Coronary artery (tissue), 2 donors: ENCODE measurements around the gene PCYOX1L.

ENCODE experiments used
- DNase-seq: peaks from one replicate; pipeline ENCODE4 v3.0.0-alpha.2; 2017; ENCODE audit warnings: low spot score
- H3K27ac ChIP-seq, 2 donors: fragments of 200-600 bp; sonication (generic); one replicate each; pipeline ENCODE4 v1.5.1; 2016 to 2019
- H3K4me3 ChIP-seq: fragments of 200-600 bp; sonication (generic); 2 replicates; pipeline ENCODE4 v1.5.1; 2016; ENCODE audit warnings: mild to moderate bottlenecking, moderate library complexity
- TF ChIP-seq, protein P1 (sequence below): fragments of 200-600 bp; sonication (generic); IDR thresholded peaks from one replicate; pipeline ENCODE4 v1.5.1; 2019; ENCODE audit warnings: antibody characterized with exemption

Gene PCYOX1L

DNA sequence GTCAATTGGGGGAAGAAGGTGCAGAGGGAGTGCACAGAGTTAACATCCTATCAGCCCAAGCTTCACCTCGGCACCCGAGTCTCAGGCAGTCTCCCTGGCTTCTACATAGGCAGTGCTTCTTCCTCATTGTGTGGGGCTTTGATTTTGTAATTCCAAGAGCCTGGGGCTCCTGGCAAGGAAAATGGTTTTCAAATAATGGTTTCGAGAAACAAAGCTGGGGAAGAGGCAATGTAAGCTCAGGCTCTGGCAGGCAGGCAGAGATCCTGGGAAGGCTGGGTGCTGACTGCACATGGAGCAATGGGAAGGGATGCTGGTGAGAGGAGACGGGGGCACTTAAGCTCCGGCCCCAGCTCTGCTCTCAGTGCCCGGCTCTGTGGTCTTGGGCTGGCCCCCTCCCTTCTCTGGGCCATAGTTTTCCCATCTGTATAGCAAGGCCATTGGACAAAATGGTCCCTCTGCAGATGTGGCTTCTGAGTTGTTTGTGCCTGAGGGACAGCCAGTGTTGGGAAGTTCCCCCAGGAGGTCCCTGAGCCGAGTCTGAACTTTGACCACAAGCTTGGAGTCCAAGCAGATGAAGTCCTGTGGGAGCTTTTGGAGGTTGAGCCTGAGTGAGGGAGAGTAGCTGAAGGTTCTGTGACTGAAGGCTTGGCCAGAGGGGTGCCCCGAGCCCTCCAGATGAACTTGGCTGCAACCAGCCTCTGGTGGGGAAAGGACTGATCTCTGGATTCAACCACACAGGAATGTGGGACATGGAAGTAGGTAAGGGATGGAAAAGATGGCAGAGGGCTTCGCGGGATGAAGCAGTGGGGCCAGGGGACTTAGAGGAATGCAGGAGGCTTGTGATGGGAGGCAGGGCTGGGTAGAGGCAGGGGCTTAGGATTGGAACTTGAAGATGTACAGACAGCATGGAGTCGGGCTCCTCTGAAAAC lies 49.7 kb downstream of the PCYOX1L start:
- peak overlapping the region; percentile 94 to 95 for H3K27ac ChIP-seq
- peak; percentile 74 for DNase-seq
- TF ChIP-seq, protein P1, sequence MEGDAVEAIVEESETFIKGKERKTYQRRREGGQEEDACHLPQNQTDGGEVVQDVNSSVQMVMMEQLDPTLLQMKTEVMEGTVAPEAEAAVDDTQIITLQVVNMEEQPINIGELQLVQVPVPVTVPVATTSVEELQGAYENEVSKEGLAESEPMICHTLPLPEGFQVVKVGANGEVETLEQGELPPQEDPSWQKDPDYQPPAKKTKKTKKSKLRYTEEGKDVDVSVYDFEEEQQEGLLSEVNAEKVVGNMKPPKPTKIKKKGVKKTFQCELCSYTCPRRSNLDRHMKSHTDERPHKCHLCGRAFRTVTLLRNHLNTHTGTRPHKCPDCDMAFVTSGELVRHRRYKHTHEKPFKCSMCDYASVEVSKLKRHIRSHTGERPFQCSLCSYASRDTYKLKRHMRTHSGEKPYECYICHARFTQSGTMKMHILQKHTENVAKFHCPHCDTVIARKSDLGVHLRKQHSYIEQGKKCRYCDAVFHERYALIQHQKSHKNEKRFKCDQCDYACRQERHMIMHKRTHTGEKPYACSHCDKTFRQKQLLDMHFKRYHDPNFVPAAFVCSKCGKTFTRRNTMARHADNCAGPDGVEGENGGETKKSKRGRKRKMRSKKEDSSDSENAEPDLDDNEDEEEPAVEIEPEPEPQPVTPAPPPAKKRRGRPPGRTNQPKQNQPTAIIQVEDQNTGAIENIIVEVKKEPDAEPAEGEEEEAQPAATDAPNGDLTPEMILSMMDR = no peak
- H3K4me3 ChIP-seq = peak overlapping the region; percentile 85

DNA sequence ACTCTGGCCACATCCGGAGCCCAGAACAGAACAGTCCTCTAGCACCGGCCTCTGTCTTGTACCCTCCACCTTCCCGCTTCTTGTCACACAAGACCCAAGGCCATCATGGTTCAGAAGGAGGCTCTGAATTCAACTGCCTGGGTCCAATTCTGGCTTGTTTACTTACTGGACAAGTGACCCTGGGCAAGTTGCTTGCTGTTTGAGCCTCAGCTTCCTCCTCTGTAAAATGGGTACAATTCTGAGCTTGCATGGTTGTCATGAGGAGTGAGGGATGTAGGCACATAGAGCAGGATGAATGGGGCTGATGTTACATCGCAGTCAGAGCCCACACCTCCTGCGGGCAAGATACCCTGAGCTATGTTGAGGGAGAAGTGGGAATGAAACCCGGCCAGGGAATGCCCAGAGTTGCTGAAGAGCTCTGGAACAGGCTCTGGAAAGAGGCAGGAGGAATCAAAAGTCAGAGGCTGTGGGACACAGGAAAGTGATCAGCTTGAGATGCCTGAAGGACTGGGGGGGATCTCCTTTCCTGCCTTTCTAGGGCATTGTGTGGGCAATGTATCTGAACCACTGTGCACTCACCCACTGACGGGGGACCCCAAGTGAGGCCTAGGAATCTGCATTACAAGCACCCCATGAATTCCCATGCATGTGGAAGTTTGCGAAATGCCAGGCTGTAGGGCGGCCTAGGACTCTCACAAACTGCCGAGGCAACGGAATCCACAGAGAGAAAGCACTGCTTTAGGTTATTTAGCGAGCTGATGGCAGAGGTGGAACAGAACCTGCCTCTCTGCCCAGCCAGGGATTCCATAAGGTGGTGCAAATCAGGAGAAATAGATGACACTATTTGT lies 50.6 kb downstream of the PCYOX1L start:
- peak; percentile 55 for DNase-seq
- Histone ChIP-seq H3K27ac (peak overlapping the region; percentile 94 to 95), H3K4me3 (peak overlapping the region; percentile 85)
- TF ChIP-seq, protein P1 = no peak

GRCh38 chr5:149409268-149409948 lies 51.6 kb downstream of the PCYOX1L start:
- Histone ChIP-seq H3K27ac (peak overlapping the region; percentile 94 to 95), H3K4me3 (peak overlapping the region; percentile 85)
- peak; percentile 62 for DNase-seq
- TF ChIP-seq, protein P1 = no peak

DNA sequence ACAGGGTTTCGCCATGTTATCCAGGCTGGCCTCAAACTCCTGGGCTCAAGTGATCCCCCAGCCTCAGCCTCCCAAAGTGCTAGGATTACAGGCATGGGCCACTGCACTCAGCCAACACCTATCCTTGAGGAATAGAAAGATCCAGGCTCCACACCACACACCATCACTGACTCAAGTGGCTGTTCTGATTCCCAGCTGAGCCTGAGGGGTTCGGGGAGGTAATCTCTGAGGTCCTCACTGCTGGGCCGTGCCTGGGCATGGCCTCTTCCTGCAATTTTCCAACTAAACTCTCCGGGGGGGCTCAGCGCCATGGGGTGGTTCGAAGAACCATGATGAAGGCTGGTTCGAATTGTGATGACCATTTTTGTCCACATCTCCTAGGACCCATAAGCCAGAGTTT lies 52.2 kb downstream of the PCYOX1L start:
- TF ChIP-seq, protein P1 = no peak
- peak overlapping the region; percentile 85 for H3K4me3 ChIP-seq
- peak; percentile 62 for DNase-seq
- H3K27ac ChIP-seq = peak overlapping the region; percentile 94 to 95

DNA sequence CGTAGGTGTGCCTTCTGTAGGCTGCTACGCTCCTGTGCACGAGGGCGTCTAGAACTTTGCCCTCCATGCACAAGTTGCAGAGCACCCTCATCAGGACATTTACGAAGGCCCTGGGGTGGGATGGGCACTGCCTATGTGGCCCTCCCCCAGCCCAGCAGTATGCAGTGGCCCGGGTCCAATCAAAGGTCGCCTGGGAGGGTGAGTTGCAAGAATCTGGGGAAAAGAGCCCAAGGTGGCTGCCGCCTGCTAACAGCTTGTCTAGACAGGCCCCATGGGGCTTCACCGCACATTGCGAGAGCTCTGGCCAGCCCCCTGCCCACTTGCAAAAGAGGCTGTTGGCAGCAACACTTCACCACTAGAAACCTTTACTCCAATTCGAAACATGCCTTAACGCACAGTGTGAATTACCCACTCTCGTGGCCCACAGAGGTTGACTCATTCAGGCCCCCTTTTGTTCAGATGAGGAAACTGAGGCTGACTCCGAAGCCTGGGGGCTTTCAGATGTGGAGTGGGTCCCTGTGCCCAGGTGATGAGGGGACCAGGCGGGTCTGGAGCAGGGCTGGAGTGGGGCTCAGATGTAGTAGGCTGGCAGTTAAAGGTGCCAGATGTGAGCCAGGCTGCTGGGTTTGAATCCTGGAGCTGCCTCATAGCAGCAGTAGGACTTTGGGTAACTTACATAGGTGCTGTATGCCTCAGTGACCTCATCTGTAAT lies 53.0 kb downstream of the PCYOX1L start:
- peak; percentile 80 for DNase-seq
- TF ChIP-seq, protein P1 = no peak
- Histone ChIP-seq H3K4me3 (peak overlapping the region; percentile 85), H3K27ac (peak overlapping the region; percentile 94 to 95)
